ENCODE data around the gene CARM1.

DNA sequence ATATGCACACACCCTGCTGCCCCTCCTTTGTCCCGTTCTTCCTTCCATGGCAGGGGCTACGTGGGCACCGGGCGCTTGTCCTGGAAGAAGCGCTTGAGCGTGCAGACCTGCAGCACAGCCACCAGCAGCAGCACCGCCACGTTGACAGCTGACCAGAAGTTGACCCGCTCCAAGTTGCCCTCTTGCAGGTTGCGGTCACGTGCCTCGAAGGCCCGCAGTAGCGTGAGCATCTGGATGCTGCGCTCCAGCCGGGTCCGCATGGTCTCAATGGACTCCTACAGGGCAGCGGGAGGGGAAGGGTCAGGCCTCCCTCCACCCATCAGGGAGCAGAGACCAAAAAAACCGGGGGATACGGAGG is 38.4 kb upstream of the CARM1 start:
- TF ChIP-seq CTCF (IDR thresholded peaks at IDR 0.05; ENCODE audit: insufficient read depth, low read length, poor library complexity, severe bottlenecking) (no peak), EZH2phosphoT487 (conservative IDR thresholded peaks at IDR 0.05; ENCODE audit: low read length) (no peak)

All from SU-DHL-6 (cell line).